ENCODE measurements around the gene DTNBP1.

DTNBP1 gene

GRCh38 chr6:15513131-15513771, 149.6 kb downstream of the DTNBP1 start:
- no peak for DNase-seq

GRCh38 chr6:15512721-15513120, 150.1 kb downstream of the DTNBP1 start:
- no peak for DNase-seq

GRCh38 chr6:15512126-15512525, 150.7 kb downstream of the DTNBP1 start:
- no peak for DNase-seq

- no peak for DNase-seq
Observed at GRCh38 chr6:15511248-15512125, 151.3 kb downstream of the DTNBP1 start.

- DNase-seq, result no peak
Observed at GRCh38 chr6:15510536-15511247, 152.1 kb downstream of the DTNBP1 start.

- DNase-seq, result no peak
Observed at GRCh38 chr6:15510121-15510520, 152.7 kb downstream of the DTNBP1 start.

- no peak for DNase-seq
Observed at GRCh38 chr6:15509335-15509933, 153.4 kb downstream of the DTNBP1 start.

- DNase-seq, result no peak
Observed at GRCh38 chr6:15508931-15509330, 153.9 kb downstream of the DTNBP1 start.

GRCh38 chr6:15508441-15508871, 154.4 kb downstream of the DTNBP1 start:
- no peak for DNase-seq

GRCh38 chr6:15507746-15508145, 155.1 kb downstream of the DTNBP1 start:
- no peak for DNase-seq

- no peak for DNase-seq
Observed at GRCh38 chr6:15507221-15507620, 155.6 kb downstream of the DTNBP1 start.

- no peak for DNase-seq
Observed at GRCh38 chr6:15506066-15506465, 156.8 kb downstream of the DTNBP1 start.

GRCh38 chr6:15505463-15505918, 157.3 kb downstream of the DTNBP1 start:
- DNase-seq, result no peak

GRCh38 chr6:15504581-15505350, 158.1 kb downstream of the DTNBP1 start:
- DNase-seq, result peak; percentile 92

- no peak for DNase-seq
Observed at GRCh38 chr6:15504040-15504495, 158.8 kb downstream of the DTNBP1 start.

GRCh38 chr6:15503346-15503680, 159.5 kb downstream of the DTNBP1 start:
- no peak for DNase-seq

GRCh38 chr6:15502446-15503345, 160.1 kb downstream of the DTNBP1 start:
- DNase-seq, result no peak

- no peak for DNase-seq
Observed at GRCh38 chr6:15501826-15502445, 160.9 kb downstream of the DTNBP1 start.

- DNase-seq, result no peak
Observed at GRCh38 chr6:15500901-15501825, 161.7 kb downstream of the DTNBP1 start.
